Epithelial cell of esophagus (primary cell): ENCODE measurements around the gene IL3.

Experiments
- DNase-seq: peaks from one replicate; pipeline ENCODE4 v3.0.0; 2010; ENCODE audit warnings: low read depth
- H3K4me3 ChIP-seq: 2 replicates; pipeline ENCODE4 v1.5.1; 2011; ENCODE audit warnings: mild to moderate bottlenecking, low read length, control low read depth
- CTCF ChIP-seq: IDR thresholded peaks from 2 replicates; pipeline ENCODE4 v1.5.1; 2011; ENCODE audit warnings: low read depth, mild to moderate bottlenecking, low read length, control low read depth, inconsistent platforms; ENCODE audit not compliant: insufficient read depth; ENCODE audit errors: missing control alignments

Gene IL3

GRCh38 chr5:132053483-132053882 is 7.0 kb upstream of the IL3 start:
- DNase-seq: no peak
- H3K4me3 ChIP-seq: no peak overlapping the region
- no peak for TF ChIP-seq CTCF

GRCh38 chr5:132054031-132054696 is 6.3 kb upstream of the IL3 start:
- H3K4me3 ChIP-seq: no peak overlapping the region
- DNase-seq: no peak
- no peak for TF ChIP-seq CTCF

- H3K4me3 ChIP-seq: no peak overlapping the region
- no peak for DNase-seq
- TF ChIP-seq CTCF: no peak
Measured at GRCh38 chr5:132054697-132055440, 5.6 kb upstream of the IL3 start.

GRCh38 chr5:132055441-132055807 is 5.0 kb upstream of the IL3 start:
- TF ChIP-seq CTCF: no peak
- H3K4me3 ChIP-seq: no peak overlapping the region
- DNase-seq: no peak

GRCh38 chr5:132055808-132056609 is 4.4 kb upstream of the IL3 start:
- H3K4me3 ChIP-seq: no peak overlapping the region
- no peak for TF ChIP-seq CTCF
- no peak for DNase-seq

- H3K4me3 ChIP-seq: no peak overlapping the region
- no peak for TF ChIP-seq CTCF
- DNase-seq: no peak
Measured at GRCh38 chr5:132056610-132057497, 3.6 kb upstream of the IL3 start.
